Stimulated activated CD4-positive, alpha-beta T cell treated with anti-CD3 and anti-CD28 coated beads, Interleukin-1b, Interleukin-23, amount 100 ng/mL, for 4 hours (primary cell): Measurements from ENCODE around the gene CELA3B.
"Not testable (repeated sequence)": the region's sequence is repeated elsewhere in the genome, so short reads cannot be mapped to it uniquely, and the experiment has no call there.

Source experiments
- DNase-seq, 2 donors: peaks; one replicate each; pipeline ENCODE4 v3.0.0-alpha.2; 2020; ENCODE audit warnings: low read depth in 2 of 2

Gene CELA3B

GRCh38 chr1:21942959-21943640 is 33.7 kb upstream of the CELA3B start:
- DNase-seq: not testable (repeated sequence)

- no peak for DNase-seq
Measured at GRCh38 chr1:21944733-21945073, 32.1 kb upstream of the CELA3B start.

GRCh38 chr1:21946836-21947587 is 29.8 kb upstream of the CELA3B start:
- DNase-seq: no peak

GRCh38 chr1:21950734-21951133 is 26.1 kb upstream of the CELA3B start:
- DNase-seq: no peak

DNA sequence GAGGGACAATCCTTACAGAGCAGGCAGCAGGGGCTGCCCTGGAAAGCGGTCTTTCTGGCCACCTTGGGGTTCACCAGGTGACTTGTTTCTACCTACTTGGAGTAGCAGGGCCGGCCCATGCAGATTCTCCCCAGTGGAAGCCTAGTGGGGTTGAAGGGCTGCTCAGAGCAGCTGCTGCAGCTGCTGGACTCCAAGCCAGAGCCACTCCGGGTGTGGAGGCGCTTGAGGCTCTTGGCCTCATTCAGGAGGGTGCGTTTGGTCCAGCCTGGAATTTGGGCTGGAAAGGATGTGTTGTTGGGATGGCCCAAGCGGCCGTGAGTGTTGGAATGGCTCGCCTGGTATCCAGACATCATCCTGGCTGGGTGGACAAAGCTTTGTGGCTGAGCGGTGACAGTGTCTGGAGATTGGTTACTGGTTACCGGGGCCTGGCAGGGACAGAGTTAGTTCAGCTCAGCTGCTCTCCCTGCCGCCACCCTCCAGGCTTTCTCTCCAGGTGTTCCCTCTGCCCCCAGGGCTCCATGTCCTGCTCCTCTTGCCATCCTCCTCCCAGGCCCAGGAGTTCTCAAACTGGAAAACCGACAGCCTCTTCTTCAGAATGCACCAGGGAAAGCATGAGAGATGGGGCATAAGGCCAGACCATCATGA is 25.5 kb upstream of the CELA3B start:
- no peak for DNase-seq

- DNase-seq: no peak
Measured at GRCh38 chr1:21952786-21953520, 23.9 kb upstream of the CELA3B start.

- no peak for DNase-seq
Measured at GRCh38 chr1:21955058-21955457, 21.8 kb upstream of the CELA3B start.

DNA sequence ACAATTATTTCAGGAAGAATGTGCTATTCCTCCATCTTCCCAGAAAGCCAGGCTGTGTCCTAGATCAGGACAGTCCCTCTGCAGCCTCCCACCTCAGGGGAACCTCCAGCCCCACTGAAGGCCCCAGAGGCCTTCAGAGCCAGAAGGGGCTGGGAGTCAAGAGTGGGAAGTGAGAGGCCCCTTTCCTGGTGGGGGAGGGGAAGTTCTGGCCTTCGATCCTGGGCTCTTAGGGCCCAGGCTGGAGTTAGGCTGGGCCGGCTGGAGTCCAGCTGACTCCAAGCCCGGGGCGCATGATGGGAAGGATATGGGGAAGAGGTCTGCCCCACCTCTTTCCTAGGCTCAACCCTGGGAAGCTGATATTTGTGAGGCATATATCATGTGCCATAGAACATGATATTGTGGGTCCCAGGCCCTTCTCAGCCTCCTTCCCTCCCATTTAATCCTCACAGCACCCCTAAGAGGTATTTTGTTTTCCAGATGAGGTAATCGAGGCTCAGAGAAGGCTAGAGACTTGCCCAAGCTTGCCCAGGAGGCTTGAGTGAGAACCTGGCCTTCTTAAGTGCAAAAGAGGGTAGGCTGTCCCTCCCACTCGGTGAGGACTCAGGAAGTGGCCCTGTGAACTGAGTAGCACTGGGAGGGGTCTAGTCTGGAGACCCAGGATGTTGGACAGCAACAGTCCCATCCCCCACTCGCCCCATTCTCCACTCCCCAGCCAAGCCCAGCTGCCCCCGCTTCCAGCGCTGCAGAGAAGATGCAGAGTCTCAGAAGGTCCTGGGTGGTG is 21.1 kb upstream of the CELA3B start:
- no peak for DNase-seq

DNA sequence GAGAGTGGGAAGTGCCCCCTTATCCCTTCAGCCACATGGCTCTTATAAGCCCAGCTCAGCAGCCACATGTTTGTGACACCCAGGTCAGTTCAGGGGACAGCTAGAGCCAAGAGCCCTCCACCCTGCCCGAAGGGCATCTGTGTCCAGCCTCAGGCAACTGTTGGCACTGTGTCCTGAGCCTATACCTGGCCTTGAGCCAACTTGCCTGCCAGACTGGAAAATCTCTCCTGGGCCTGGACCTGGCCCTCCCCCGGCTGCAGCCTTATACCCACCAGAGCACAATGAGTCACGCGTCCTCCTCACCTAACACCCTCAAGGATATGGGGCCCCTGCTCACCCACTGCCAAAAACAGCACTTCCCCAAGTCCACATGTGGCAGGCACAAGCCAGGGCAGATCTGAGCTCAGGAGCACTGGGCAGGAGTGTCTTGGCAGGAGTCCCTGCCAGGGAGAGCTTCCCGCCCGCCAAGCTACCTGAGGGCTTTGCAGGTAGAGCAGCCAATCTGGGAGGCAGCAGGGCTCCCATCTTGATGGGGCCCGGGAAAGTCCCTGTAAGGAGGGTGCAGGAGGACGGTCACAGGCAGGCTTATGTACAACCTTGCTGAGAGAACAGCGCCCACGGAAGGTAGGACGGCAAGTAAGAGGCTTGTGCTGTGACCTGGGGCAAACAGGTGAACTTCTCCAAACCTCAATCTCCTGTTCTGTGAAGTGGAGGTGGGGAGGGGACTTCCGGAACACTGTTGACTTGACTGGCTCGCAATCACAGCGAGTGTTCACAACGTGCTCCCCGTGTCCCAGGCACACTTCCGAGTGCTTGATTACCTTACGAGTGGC is 19.9 kb upstream of the CELA3B start:
- DNase-seq: peak; percentile 15 to 38

- DNase-seq: no peak
Measured at GRCh38 chr1:21961337-21961736, 15.5 kb upstream of the CELA3B start.

DNA sequence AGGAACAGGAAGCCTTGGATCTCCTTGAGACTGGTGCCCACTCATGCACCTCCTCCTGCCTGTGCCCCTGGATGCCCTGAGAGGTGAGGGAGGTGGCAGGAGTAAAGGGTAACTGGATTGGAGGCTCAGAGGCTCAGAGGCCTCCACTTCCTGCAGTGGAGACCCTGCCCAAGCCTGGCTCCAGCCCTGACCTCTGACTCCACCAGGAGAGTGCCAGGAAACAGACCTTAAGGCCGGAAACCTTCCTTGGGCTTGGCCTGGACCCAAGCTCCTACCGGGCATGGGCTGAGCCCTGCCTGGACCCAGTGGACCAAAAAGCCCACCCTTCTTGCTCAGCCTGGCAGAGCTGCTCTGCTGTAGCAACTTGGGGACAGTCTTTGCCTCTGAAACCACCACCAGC is 15.0 kb upstream of the CELA3B start:
- DNase-seq: no peak

GRCh38 chr1:21963477-21964217 is 13.2 kb upstream of the CELA3B start:
- peak; percentile 78 to 80 for DNase-seq

DNA sequence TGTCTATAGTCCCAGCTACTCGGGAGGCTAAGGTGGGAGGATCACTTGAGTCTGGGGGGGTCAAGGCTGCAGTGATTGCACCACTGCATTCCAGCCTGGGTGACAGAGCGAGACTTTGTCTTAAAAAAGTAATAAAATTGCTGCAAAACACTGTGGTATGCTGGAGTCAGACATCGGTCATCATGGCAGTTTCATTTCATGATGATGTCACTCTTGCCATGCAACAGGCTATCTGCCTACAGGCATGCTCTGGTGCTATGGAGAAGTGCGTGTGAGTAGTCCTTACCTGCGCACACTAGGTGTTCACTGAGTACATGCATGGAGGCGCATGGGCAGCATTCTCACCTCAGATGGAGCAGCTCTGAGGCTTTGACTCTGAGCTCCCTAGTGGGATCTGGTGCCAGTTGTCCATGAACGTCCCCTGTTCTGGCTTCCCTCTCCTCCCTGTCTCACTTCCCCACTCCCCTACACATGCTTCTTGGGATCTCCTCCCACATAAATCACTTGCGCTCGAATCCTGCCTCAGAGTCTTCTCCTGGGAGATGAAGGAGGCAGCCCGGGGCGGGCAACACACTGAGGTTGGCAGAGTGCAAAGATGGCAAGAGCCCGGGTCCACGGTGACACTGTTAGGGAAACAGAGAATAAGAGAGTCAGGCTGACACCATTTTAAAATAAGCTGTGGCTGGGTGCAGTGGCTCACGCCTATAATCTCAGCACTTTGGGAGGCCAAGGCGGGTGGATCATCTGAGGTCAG is 10.4 kb upstream of the CELA3B start:
- no peak for DNase-seq

DNA sequence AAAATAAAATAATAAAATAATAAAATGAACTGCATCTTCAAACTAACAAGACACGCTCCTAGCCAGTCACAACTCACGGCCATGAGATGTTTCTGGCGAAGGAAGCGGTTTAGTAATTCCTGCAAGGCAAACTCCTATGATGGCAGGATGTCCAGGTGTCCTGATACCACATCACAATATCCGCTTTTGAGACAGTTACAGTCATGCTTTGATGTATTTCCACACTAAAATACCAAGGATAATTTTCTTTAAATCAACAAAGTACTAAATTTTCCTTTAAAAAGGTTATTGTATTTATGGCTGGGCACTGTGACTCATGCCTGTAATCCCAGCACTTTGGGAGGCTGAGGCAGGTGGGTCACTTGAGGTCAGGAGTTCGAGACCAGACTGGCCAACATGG is 9.6 kb upstream of the CELA3B start:
- not testable (repeated sequence) for DNase-seq

DNA sequence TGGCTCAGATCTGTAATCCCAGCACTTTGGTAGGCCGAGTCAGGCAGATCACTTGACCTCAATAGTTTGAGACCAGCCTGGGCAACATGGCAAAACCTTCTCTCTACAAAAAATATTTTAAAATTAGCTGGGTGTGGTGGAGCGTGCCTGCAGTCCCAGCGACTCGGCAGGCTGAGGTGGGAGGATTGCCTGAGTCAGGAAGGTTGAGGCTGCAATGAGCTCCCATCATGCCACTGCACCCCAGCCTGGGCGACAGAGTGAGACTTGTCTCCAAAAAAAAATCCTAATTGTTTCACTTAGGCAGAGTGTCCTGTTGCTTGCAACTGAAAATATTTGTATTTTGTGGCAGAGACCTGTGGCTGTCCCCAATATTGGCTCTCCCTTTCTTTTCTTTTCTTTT is 7.8 kb upstream of the CELA3B start:
- not testable (repeated sequence) for DNase-seq

GRCh38 chr1:21970523-21970922 is 6.3 kb upstream of the CELA3B start:
- not testable (repeated sequence) for DNase-seq

GRCh38 chr1:21972973-21973441 is 3.8 kb upstream of the CELA3B start:
- not testable (repeated sequence) for DNase-seq

DNA sequence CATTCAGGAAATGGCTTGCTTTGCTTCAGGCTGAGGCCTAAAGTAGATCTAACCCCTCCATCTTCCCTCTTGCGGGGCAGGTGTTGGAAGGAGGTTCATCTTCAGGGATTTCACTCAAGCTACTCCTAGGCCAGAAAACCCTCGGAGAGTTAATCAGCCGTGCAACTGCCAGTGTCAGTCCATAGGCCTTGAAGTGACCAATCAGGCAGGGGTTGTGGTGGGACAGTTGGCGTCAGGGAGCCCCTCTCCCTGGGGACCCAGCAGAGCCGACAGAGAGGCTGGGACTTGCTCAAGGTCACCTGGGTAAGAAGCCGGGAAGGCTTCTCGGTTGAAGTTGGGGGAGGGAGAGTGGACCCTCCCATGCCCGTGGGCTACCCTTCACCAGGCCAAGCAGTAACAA is 2.9 kb upstream of the CELA3B start:
- not testable (repeated sequence) for DNase-seq

GRCh38 chr1:21974699-21975098 is 2.1 kb upstream of the CELA3B start:
- DNase-seq: not testable (repeated sequence)
